Tibial nerve (tissue), 4 donors: ENCODE measurements around the gene CRISPLD2. TPM values are rescaled to one million over a fixed set of nuclear protein-coding genes. Genes with fewer than 3 reads are reported as not detected.

Experiments used
- DNase-seq, 2 donors: peaks; one replicate each; pipeline ENCODE4 v3.0.0-alpha.2; 2019; ENCODE audit warnings: low spot score in 2 of 2
- H3K27ac ChIP-seq, 4 donors: fragments of 200-600 bp; sonication (generic) in 3 of 4; one replicate each; pipeline ENCODE4 v1.5.1; 2017 to 2019; ENCODE audit warnings: mild to moderate bottlenecking in 1 of 4
- H3K27me3 ChIP-seq, 2 donors: fragments of 200-600 bp; sonication (generic) in 1 of 2; one replicate each; pipeline versions ENCODE4 v1.5.1 to v1.6.0; 2017 to 2019
- H3K36me3 ChIP-seq, 3 donors: fragments of 200-600 bp; sonication (generic); one replicate each; pipeline ENCODE4 v1.5.1; 2018 to 2019
- H3K4me1 ChIP-seq, 4 donors: fragments of 200-600 bp; sonication (generic) in 3 of 4; one replicate each; pipeline ENCODE4 v1.5.1; 2017 to 2019
- H3K4me3 ChIP-seq, 4 donors: fragments of 200-600 bp; sonication (generic) in 3 of 4; one replicate each; pipeline ENCODE4 v1.5.1; 2017 to 2019; ENCODE audit warnings: mild to moderate bottlenecking in 1 of 4, moderate library complexity in 1 of 4
- H3K9me3 ChIP-seq, 4 donors: fragments of 200-600 bp; sonication (generic) in 3 of 4; one replicate each; pipeline ENCODE4 v1.5.1; 2017 to 2019
- CTCF ChIP-seq, 5 experiments: fragments of 200-600 bp in 3 of 5; fragments of 450-650 bp in 2 of 5; sonication (generic) in 3 of 5; IDR thresholded peaks; one replicate each; pipeline ENCODE4 v1.5.1; 2016 to 2019; ENCODE audit warnings: antibody characterized with exemption in 5 of 5, mild to moderate bottlenecking in 3 of 5, moderate library complexity in 2 of 5
- EP300 ChIP-seq, 2 donors: sonication (generic); formaldehyde crosslinking; IDR thresholded peaks; one replicate each; pipeline ENCODE4 v1.6.1; 2017; ENCODE audit warnings: antibody characterized with exemption in 2 of 2, mild to moderate bottlenecking in 1 of 2
- POLR2A ChIP-seq, 2 donors: fragments of 450-650 bp; IDR thresholded peaks; one replicate each; pipeline ENCODE4 v1.6.1; 2017; ENCODE audit warnings: antibody characterized with exemption in 2 of 2, mild to moderate bottlenecking in 2 of 2, moderate library complexity in 2 of 2
- WGBS, 2 donors: methylation state at CpG; one replicate each; pipeline ENCODE4 v1.1.5; 2018; 5-methylcytosine and 5-hydroxymethylcytosine counted together
- total RNA-seq, 4 donors: library from RNA; depleted of rRNA; stranded (reverse); fragments of >200 nt; gene quantifications; one replicate each; pipeline ENCODE4 v1.1.0, GENCODE V29; 2016

CRISPLD2 gene
- total RNA-seq, 4 donors from 2014 or later: 136 to 232 (median 207) TPM

- Histone ChIP-seq H3K27ac (peak overlapping the region in 1 of 4 donors; percentile 29), H3K36me3 (peaks cover 0 to 43% (median 0%) of the 10 kb centered on the region in 3 donors), H3K4me1 (peaks cover 0 to 44% (median 13%) of the 10 kb centered on the region in 4 donors), H3K27me3 (no peaks in the 10 kb centered on the region), H3K9me3 (peaks cover 0 to 1% (median 0%) of the 10 kb centered on the region in 4 donors), H3K4me3 (no peak overlapping the region)
- TF ChIP-seq CTCF (IDR thresholded peaks at IDR 0.05): no peak
- TF ChIP-seq EP300 (IDR thresholded peaks at IDR 0.05): no peak
- TF ChIP-seq POLR2A (IDR thresholded peaks at IDR 0.05): no peak
- WGBS, 2 donors: 91% methylated on average over 7 of the region's 7 CpGs
- DNase-seq: no peak
Observed at GRCh38 chr16:84888450-84888849, 68.7 kb downstream of the CRISPLD2 start.

GRCh38 chr16:84889066-84889465 lies 69.3 kb downstream of the CRISPLD2 start:
- peaks cover 0 to 37% (median 8%) of the 10 kb centered on the region in 4 donors for H3K4me1 ChIP-seq
- WGBS, 2 donors: 74 to 89% methylated on average over 12 of the region's 12 CpGs
- no peaks in the 10 kb centered on the region for H3K27me3 ChIP-seq
- no peak overlapping the region for H3K4me3 ChIP-seq
- H3K9me3 ChIP-seq: peaks cover 0 to 8% (median 0%) of the 10 kb centered on the region in 4 donors
- peaks cover 0 to 49% (median 0%) of the 10 kb centered on the region in 3 donors for H3K36me3 ChIP-seq
- H3K27ac ChIP-seq: no peak overlapping the region
- no peak for TF ChIP-seq POLR2A (IDR thresholded peaks at IDR 0.05)
- no peak for TF ChIP-seq EP300 (IDR thresholded peaks at IDR 0.05)
- no peak for TF ChIP-seq CTCF (IDR thresholded peaks at IDR 0.05)
- DNase-seq: no peak

GRCh38 chr16:84890427-84890826 lies 70.6 kb downstream of the CRISPLD2 start:
- Histone ChIP-seq H3K4me3 (no peak overlapping the region), H3K27me3 (no peaks in the 10 kb centered on the region), H3K27ac (no peak overlapping the region), H3K9me3 (peaks cover 0 to 10% (median 0%) of the 10 kb centered on the region in 4 donors), H3K36me3 (peaks cover 0 to 60% (median 0%) of the 10 kb centered on the region in 3 donors), H3K4me1 (peaks cover 0 to 24% (median 2%) of the 10 kb centered on the region in 4 donors)
- no peak for DNase-seq
- no peak for TF ChIP-seq EP300 (IDR thresholded peaks at IDR 0.05)
- no peak for TF ChIP-seq POLR2A (IDR thresholded peaks at IDR 0.05)
- no peak for TF ChIP-seq CTCF (IDR thresholded peaks at IDR 0.05)
- WGBS, 2 donors: 94% methylated on average over 9 of the region's 9 CpGs

GRCh38 chr16:84891149-84891795 lies 71.5 kb downstream of the CRISPLD2 start:
- 55 to 59% methylated on average over 17 of the region's 17 CpGs for WGBS, 2 donors
- Histone ChIP-seq H3K36me3 (peaks cover 0 to 60% (median 0%) of the 10 kb centered on the region in 3 donors), H3K27me3 (no peaks in the 10 kb centered on the region), H3K4me1 (peaks cover 0 to 15% (median 0%) of the 10 kb centered on the region in 4 donors), H3K9me3 (peaks cover 0 to 10% (median 0%) of the 10 kb centered on the region in 4 donors), H3K4me3 (no peak overlapping the region), H3K27ac (peak overlapping the region in 2 of 4 donors; percentile 43 to 57)
- no peak for DNase-seq
- TF ChIP-seq POLR2A (IDR thresholded peaks at IDR 0.05) (no peak), EP300 (IDR thresholded peaks at IDR 0.05) (peak in 1 of 2 donors; percentile 59)

GRCh38 chr16:84892097-84892496 lies 72.3 kb downstream of the CRISPLD2 start:
- WGBS, 2 donors: 60 to 72% methylated on average over 10 of the region's 10 CpGs
- peaks cover 0 to 10% (median 0%) of the 10 kb centered on the region in 4 donors for H3K9me3 ChIP-seq
- DNase-seq: no peak
- no peaks in the 10 kb centered on the region for H3K27me3 ChIP-seq
- no peak overlapping the region for H3K4me3 ChIP-seq
- peak in 1 of 2 donors; percentile 6 for TF ChIP-seq EP300 (IDR thresholded peaks at IDR 0.05)
- no peak for TF ChIP-seq POLR2A (IDR thresholded peaks at IDR 0.05)
- peaks cover 0 to 64% (median 0%) of the 10 kb centered on the region in 3 donors for H3K36me3 ChIP-seq
- H3K4me1 ChIP-seq: peaks cover 0 to 12% (median 0%) of the 10 kb centered on the region in 4 donors
- H3K27ac ChIP-seq: peak overlapping the region in 1 of 4 donors; percentile 57

- H3K36me3 ChIP-seq: peaks cover 0 to 66% (median 0%) of the 10 kb centered on the region in 3 donors
- TF ChIP-seq CTCF (IDR thresholded peaks at IDR 0.05) (no peak), POLR2A (IDR thresholded peaks at IDR 0.05) (no peak), EP300 (IDR thresholded peaks at IDR 0.05) (no peak)
- no peak overlapping the region for H3K27ac ChIP-seq
- no peaks in the 10 kb centered on the region for H3K27me3 ChIP-seq
- no peak overlapping the region for H3K4me3 ChIP-seq
- peaks cover 0 to 12% (median 0%) of the 10 kb centered on the region in 4 donors for H3K4me1 ChIP-seq
- 92% methylated on average over 3 of the region's 3 CpGs for WGBS, 2 donors
- H3K9me3 ChIP-seq: peaks cover 0 to 10% (median 0%) of the 10 kb centered on the region in 4 donors
- DNase-seq: no peak
Observed at GRCh38 chr16:84893467-84893848, 73.7 kb downstream of the CRISPLD2 start.
